Midbrain (tissue), 1 donor: ENCODE measurements around the gene MRPL11.
"Not testable (repeated sequence)": the region's sequence is repeated elsewhere in the genome, so short reads cannot be mapped to it uniquely, and the experiment has no call there.

ENCODE experiments used
- DNase-seq: peaks from one replicate; lab custom pipeline; 2025; lab: John Stamatoyannopoulos, UW

Gene MRPL11

GRCh38 chr11:66431287-66431686 is 7.4 kb downstream of the MRPL11 start:
- not testable (repeated sequence) for DNase-seq

GRCh38 chr11:66429983-66430602 is 8.6 kb downstream of the MRPL11 start:
- peak; percentile 69 for DNase-seq

- DNase-seq = no peak
These were observed 9.7 kb downstream of the MRPL11 start for GRCh38 chr11:66428933-66429332.

GRCh38 chr11:66426314-66426713 is 12.3 kb downstream of the MRPL11 start:
- no peak for DNase-seq

GRCh38 chr11:66421492-66422205 is 17.0 kb downstream of the MRPL11 start:
- DNase-seq = peak; percentile 91

GRCh38 chr11:66420671-66421476 is 17.8 kb downstream of the MRPL11 start, which contains the start of gene NPAS4:
TSS of gene NPAS4 (plus strand) at chr11:66421035. CDS start at chr11:66421180, 145 bp downstream.
- DNase-seq = no peak

GRCh38 chr11:66419825-66420224 is 18.8 kb downstream of the MRPL11 start:
- no peak for DNase-seq

- DNase-seq = no peak
These were observed 19.7 kb downstream of the MRPL11 start for GRCh38 chr11:66418986-66419308.

- DNase-seq = peak; percentile 33
These were observed 20.3 kb downstream of the MRPL11 start for GRCh38 chr11:66418168-66418985.

GRCh38 chr11:66417000-66417399 is 21.6 kb downstream of the MRPL11 start:
- no peak for DNase-seq

- no peak for DNase-seq
These were observed 23.2 kb downstream of the MRPL11 start for GRCh38 chr11:66415423-66415822.

GRCh38 chr11:66414120-66414934 is 24.3 kb downstream of the MRPL11 start:
- no peak for DNase-seq

GRCh38 chr11:66413167-66413566 is 25.5 kb downstream of the MRPL11 start:
- DNase-seq = no peak

- no peak for DNase-seq
These were observed 26.5 kb downstream of the MRPL11 start for GRCh38 chr11:66412110-66412509.

- no peak for DNase-seq
These were observed 27.3 kb downstream of the MRPL11 start for GRCh38 chr11:66411323-66411722.

GRCh38 chr11:66410191-66410590 is 28.5 kb downstream of the MRPL11 start:
- DNase-seq = no peak

GRCh38 chr11:66409226-66409625 is 29.4 kb downstream of the MRPL11 start:
- no peak for DNase-seq

GRCh38 chr11:66408488-66409214 is 30.0 kb downstream of the MRPL11 start:
- DNase-seq = peak; percentile 89

GRCh38 chr11:66407651-66408050 is 31.0 kb downstream of the MRPL11 start:
- no peak for DNase-seq

- DNase-seq = no peak
These were observed 44.7 kb downstream of the MRPL11 start for GRCh38 chr11:66393954-66394353.
